HG03045 (cell line): Measurements from ENCODE around the gene LFNG.
"Not testable (repeated sequence)": the region's sequence is repeated elsewhere in the genome, so short reads cannot be mapped to it uniquely, and the experiment has no call there.

Experiments used
- ATAC-seq: cut with Tn5 transposase; IDR thresholded peaks from one replicate; pipeline ENCODE4 v1.9.1; 2021; ENCODE audit warnings: mild to moderate bottlenecking, moderate library complexity; ENCODE audit not compliant: unreplicated experiment

The LFNG gene

DNA sequence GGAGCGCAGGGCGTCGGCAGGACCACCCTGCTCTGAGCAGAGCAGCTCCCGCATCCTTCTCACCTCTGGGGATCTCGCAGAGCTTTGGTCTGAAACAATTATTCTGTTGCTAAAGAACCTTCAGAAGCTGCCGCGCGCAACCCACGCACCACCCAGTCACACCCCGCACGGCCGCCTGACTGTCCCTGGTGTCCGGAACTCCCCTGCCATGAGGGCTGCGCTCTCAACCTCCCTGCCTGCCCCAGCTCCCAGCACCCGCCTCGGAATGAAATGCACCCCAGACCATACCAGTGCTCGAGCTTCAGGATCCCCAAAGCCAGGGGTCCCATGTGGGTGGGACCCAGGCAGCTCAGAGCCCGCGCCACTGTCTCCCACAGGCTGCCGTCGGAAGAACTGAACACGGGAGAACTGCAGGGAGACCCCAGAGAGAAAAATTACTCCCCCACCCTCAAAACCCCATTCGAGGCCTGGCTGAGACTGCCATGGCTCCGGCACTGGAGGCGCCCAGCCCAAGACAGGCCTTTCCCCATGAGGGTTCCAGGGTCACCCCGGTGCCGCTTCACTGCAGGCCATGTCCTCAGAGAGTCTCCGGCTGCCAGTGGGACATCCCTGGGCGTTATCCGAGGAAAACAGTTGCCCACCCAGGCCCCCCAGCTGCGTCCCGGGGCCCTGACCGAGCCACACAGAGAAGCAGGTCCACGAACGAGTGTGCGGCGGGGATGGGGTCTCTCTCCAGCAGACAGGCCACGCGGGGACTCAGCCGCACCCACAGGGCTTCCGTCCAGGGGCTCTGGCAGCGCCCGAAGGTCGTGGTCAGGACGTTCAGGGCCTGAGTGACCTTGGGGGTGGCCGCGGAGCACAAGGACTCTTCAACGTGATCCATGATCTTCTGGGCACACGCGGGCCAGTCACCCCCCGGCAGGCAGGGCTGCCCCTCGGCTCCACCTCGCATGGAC is 23.6 kb downstream of the LFNG start:
- no peak for ATAC-seq

DNA sequence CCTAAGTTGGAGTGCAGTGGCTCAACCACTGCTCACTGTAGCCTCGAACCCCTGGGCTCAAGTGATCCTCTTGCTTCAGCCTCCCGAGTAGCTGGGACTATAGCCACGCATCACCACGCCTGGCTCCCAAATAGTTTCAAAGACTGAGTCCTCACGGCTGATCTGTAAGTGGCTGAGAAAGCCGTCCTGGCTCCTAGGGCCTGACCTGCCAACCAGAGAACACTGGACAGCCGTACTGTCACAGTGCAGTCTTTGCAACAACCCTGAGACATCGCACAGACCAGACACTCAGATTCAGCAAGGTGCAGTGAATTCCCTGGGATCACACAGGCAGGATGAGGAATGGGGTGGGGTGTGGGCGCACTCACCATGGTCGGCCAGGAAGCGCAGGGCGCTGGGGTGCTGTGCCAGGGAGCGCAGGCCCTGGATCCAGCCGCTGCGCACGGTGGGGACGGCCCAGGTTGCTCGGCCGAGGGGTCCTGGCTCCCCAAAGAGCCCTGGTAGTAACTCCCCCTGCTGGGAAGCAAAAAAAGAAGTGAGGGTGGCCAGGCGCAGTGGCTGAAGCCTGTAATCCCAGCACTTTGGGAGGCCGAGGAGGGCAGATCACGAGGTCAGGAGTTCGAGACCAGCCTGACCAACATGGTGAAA is 25.1 kb downstream of the LFNG start:
- ATAC-seq = no peak

DNA sequence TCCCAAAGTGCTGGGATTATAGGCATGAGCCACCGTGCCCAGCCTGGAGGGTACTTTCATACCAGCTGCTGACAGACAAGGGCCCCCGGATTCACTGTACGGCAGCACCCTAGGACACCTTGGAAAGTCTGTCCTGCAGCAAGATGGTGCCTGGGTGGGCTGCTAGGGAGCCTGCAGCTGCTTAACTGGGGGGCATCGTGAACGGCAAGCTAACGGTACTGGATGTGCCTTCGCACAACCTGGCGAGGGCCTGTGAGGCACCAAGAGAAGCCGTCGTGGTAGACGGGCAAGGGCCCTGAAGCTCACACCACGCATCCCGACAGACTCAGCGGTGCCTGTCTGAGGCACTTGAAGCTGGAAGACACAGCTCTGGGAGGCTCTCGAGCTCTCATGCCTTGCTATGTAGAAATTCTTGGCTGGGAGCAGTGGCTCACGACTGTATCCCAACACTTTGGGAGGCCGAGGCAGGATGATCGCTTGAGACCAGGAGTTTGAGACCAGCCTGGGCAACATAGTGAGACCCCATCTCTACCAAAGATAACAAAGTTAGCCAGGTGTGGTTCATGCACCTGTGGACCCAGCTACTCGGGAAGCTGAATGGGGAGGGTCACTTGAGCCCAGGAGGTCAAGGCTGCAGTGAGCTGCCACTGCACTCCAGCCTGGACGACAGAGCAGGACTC is 26.3 kb downstream of the LFNG start:
- ATAC-seq = no peak

DNA sequence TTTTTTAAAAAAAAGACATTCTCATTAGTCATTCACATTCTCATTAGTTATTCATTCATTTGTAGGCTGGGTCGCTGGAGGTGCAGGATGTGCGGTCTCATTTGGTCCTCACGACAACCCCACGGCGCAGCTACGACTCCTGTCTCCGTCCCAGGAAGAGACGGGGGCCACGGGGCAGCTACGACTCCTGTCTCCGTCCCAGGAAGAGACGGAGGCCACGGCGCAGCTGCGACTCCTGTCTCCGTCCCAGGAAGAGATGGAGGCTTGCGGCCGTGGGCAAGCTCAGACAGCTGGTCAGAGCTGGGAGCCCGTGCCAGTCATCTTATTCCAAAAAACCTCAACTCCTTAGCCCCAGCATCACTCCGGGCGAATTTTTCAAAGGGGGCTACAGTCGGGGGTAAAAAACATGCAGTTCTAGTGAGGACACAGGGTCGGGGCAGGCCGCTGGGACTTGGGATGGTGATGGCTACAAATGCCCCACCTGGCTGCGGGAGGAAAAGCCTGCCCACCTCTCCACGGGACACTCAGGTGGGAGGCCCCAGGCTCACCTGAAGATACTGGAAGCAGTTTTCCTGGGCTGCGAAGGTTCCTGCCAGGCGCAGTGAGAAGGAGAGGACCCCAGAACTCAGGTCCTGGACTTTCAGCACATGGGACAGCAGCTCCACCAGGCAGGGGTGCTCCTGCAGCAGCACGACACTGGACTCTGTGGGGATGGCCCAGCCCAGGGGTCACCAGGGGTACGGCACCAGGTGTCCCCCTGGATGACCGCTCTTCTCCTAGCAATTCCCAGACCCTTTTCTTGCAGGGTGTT is 27.4 kb downstream of the LFNG start:
- no peak for ATAC-seq

DNA sequence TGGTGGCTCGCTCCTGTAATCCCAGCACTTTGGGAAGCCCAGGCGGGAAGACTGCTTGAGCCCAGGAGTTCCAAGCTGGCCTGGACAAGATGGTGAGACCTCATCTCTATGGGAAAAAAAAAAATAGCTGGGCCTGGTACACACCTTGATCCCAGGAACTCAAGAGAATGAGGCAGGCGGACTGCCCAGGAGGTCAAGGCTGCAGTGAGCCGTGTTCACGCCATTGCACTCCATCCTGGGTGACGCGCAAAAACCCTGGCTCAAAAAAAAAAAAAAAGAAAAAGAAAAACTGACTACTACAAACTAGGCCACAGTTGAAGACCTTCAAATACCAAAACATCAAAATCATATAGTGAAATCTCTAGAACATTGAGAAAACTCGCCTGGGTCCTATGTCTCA is 31.8 kb downstream of the LFNG start:
- ATAC-seq = no peak

DNA sequence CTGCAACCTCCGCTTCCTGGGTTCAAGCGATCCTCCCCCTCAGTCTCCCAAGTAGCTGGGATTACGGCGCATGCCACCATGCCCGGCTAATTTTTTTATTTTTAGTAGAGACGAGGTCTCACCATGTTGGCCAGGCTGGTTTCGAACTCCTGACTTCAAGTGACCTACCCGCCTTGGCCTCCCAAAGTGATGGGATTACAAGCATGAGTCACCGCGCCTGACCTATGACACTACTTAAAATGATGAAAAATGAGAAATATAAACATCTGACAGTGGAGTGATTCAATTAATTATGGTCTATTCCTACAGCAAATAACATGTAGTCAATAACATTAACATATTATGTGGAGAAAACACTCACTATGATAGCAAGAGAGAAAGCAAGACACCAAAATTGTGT is 33.5 kb downstream of the LFNG start:
- ATAC-seq = no peak

DNA sequence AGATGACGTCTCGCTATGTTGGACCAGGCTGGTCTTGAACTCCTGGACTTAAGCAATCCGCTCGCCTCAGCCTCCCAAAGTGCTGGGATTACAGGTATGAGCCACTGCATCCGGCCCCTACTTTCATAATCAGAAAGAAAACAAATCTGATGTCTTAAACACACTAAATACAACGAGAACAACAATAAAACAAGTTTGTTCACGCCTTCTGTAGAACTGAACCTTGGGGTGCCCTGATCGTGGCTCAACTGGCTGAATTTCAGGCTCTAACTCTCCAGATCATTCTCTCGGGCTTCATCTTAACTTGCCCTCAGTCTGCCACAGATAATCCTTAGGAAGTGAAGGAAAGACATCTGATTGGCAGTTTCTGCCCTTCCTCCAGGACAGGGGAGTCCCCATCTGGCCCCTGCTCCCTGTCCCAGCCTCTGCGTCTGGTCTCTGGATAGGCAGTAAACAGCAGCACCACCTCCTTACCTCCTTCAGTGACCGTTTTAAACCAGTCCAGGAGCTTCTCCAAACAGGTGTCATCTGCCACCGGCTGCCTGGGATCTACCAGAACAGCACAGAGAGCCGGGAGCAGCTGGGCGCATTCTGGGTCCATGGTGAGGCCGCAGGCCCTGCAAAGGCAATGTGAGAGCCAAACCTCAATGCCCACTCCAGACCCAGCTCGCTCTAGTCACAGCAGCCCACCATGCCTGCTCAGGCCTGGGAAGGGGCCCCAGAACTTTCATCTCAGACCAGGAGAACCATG is 34.4 kb downstream of the LFNG start:
- no peak for ATAC-seq

DNA sequence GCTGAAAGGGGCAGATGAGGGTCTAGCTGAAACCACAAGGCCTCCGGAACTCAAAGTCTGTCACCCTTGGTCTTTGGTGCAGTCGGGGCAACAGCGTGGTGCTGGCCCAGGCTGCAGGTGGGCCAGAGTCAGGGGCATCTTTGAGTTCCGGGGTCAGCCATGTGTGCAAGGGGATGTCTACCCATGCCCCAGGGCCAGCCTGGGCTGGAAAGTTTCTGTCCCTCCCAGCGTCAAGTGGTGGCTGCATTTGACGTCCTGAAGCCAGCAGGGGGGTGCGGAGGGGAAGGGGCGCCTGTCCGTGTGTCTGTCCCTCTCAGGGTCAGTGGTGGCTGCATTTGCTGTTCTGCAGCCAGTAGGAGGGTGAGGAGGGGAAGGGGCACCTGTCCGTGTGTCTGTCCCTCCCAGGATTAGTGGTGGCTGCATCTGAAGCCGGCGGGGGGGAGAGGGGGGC is 35.1 kb downstream of the LFNG start:
- no peak for ATAC-seq

DNA sequence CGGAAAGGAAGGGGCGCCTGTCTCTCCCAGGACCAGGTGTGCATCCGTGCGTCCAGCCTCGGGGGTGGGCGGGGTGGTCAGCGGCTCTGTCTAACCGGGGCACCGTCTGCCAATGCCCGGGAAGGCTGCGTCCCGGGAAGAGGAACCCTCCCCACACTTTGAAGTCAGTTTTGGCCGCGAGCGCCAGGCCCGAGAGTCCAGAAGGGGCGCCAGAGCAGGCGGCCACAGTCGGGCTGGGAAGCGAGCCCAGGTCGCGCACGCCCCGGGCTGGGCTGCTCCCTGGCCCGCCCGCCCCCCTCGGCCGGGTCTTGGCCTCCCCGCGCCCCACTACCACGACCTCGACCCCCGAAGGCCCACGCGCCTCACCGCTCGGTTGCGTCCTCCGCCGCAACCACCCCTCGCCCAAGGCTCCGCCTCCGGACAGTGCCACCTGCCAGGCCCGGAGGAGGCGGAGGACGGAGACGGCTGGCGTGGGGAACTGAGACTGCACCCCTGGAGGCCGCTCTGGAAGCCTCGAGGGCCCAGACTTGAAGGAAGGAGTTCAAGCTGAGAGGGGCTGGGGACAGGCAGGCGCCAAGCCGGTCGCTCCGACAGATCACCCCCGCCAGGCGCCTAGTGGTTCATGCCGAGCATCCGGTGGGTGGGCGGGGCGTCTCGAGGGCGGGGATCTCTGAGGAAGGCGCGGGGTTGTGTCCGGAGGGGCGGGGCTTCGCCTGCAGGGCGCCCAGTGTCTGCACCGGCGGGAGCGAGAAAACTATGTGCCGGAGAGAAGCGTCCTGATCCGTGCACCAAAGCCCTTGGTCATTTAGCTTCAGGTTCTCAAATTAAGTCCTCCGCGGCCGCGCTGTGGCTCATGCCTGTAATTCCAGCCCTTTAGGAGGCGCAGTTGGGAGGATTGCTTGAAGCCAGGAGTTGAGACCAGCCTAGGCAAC is 35.8 kb downstream of the LFNG start, which contains the start of gene BRAT1:
Gene BRAT1 (minus strand): TSS at position 404 of the 932 bp plus-strand sequence. CDS start 1,093 bp downstream, outside the sequence.
- ATAC-seq = peak; percentile 64

DNA sequence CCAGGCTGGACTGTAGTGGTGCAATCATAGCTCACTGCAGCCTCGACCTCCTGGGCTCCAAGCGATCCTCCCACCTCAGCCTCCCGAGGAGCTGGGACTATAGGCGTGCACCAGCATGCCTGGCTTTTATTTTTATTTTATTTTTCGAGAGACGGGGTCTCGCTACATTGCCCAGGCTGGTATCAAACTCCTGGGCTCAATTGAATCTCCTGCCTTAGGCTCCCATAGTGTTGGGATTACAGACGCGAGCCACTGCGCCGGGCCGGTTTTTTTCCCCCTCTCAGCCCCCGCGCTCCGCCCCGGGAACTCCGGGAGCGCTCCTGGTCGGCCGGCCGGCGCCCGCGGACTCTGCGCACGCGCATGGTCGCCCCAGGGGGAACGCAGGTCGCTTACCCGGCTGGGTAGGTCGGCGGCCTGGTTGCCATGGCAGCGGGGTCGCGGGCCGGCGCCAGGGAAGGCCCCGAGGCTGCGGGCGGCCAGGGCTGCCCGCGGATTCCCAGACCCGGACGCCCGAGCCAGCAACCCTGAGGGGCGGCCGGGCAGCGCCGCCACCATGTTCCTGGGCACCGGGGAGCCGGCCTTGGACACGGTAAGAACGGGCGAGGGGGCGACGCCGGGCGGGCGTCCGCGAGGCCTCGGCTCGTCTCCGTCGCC is 39.2 kb downstream of the LFNG start, which contains the start of gene IQCE:
Gene IQCE (plus strand): TSS at position 351 of the 654 bp plus-strand sequence. CDS start 203 bp downstream, at position 554.
- ATAC-seq = peak; percentile 64

DNA sequence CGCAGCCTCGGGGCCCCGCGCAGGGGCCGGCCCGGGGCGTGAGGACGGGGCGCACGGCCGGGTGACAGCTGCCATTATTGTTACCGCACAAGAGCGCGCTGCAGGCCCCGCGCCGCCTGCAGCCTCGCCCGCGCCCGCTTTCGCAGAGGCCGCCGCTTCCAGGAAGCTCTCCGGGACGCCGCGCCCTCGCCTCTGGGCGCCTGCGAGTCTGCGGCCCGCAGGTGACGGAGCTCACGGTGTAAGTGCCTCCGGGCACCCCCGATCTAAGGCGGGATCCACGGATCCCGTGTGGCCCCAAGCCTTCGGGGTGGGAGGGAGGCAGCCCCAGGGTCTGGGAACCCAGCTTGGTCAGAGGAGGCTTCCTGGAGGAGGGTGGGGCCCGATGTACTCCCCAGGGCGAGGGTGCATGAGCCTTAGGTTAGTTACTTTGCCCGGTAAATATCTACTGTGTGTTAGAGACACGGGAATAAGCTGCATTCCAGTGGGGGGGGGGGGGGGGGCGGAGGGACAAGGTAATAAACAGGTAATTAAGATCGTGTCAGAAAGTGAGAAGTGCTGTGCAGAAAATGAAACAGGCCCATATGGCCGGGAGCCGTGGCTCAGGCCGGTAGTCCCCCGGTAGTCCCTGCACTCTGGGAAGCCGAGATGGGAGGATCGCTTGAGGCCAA is 39.8 kb downstream of the LFNG start:
- peak; percentile 8 for ATAC-seq

DNA sequence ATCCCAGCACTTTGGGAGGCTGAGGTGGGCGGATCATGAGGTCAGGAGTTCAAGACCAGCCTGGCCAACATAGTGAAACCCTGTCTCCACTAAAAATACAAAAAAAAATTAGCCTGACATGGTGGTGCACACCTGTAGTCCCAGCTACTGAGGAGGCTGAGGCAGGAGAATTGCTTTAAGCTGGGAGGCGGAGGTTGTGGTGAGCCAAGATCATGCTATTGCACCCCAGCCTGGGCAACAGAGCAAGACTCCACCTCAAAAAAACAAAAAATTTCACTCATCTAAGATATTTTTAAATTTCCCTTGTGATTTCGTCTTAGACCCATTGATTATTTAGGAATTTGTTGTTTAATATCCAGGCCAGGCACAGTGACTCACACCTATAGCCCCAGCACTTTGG is 44.4 kb downstream of the LFNG start:
- ATAC-seq = not testable (repeated sequence)

DNA sequence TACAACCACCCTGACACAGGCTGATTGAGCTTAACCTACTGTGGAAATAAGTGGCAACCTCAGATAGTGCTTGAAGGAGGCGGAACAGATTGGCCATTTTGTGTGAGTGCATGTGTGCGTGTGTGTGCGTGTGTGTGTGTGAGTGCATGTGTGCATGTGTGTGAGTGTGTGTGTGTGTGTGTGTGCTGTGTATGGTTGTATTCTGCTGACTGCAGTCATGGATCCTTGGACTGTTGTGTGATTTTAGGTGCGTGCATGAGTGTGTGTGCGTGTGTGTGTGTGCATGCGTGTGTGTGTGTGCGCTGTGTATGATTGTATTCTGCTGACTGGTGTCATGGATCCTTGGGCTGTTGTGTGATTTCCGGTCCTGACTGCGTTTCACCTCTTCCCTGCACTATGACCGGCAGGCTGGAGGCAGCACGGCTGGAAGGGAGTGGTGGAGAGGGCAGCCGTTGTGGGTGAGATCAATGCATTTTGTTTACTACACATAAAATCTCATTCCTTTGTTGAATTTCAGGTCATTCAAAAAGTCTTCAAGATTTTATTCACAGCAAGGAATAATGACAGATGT is 45.5 kb downstream of the LFNG start:
- ATAC-seq = no peak

DNA sequence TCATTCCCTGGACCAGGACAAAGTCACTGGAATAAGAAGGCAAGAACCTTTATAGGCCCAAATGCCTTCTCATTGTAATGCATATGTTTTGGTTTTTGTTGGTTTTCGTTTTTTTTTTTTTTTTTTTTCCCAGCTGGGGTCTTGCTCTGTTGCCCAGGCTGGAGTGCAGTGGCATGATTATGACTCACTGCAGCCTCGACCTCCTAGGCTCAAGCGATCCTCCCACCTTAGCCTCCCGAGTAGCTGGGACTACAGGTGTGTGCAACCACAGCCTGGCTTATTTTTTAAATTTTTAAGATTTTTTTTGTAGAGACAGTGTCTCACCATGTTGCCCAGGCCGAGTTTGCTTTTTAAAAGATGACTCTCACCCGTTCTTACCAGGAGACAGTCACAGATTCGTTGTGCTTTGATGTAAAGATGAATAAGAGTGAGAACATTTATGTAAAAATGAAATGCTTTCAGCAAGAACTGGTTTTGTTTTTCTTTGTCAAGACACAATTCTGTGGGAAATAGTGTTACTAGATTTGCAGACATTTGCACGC is 46.8 kb downstream of the LFNG start:
- ATAC-seq = peak; percentile 13

DNA sequence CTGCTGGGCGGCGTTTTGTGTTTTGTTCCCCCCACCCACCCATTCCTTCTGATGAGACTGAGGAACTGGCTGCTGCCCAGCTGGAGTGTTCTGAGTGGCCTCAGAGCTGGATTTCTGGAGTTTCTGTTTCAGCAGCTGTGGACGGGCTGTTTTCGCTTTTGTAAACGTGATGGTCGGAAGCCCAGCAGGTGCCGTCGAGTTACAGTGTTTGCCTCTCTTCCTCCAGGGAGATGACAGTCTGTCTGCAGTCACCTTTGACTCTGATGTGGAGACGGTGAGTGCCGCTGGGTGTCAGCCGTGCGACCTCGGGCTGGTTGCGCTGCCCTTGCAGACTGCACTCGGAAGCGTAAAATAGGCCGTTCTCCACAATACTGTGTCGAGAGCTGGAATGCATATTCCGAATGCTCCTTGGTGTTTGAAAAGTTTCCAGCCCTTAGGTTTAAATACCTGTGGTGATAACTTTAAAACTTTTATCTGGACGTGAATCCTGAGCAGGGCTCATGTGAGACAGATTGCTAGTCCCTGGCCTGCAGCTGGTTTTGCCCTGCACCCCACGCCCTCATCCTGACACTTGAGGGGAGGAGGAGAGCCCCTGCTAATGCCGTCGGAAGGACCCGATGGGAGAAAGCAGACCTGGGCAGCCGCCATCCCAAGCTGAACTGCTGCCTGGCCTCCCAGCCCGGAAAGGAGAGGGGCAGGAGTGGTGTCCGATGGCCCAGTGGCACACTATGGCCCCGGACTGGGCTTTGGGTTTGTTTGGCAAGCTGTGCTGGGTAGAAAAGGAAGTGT is 47.5 kb downstream of the LFNG start:
- peak; percentile 79 for ATAC-seq

DNA sequence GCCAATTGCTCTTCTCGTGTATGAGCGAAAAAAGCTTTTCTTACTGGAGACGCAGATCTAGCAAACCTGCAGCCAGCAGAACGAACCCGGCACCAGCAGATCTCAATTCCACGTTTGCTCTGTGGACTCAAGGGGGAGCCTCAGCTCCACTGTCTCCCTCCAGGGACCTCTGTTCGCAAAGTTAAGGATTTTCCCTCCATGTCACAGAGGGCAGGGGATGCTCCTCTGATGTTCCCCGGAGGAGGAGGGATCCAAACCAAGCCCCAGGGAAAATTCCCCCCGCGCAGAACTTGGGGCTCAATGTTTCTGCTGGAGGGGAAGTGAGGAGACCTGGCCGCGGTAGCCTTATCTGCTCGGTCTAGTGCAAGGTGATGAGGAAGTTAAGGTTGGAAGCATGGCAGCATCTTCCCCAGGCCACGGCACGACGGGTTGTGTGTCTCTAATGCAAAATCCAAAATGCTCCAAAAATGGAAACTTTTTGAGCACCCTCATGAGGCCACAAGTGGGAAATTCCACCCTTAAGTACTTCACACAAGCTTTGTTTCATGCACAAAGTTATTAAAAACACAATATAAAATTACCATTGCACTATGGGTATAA is 48.2 kb downstream of the LFNG start:
- ATAC-seq = no peak
